Cortex of kidney (tissue), 1 donor: ENCODE measurements around the gene EGFR.

Source experiments
- DNase-seq: peaks from one replicate; lab custom pipeline; 2025; lab: John Stamatoyannopoulos, UW

Gene EGFR

GRCh38 chr7:55249332-55249731, 230.5 kb downstream of the EGFR start:
- DNase-seq, result no peak

GRCh38 chr7:55250313-55250712, 231.5 kb downstream of the EGFR start:
- no peak for DNase-seq

- no peak for DNase-seq
Measured at GRCh38 chr7:55251313-55251712, 232.5 kb downstream of the EGFR start.

GRCh38 chr7:55251911-55252310, 233.1 kb downstream of the EGFR start:
- DNase-seq, result no peak

- no peak for DNase-seq
Measured at GRCh38 chr7:55252386-55252785, 233.6 kb downstream of the EGFR start.

GRCh38 chr7:55253188-55253587, 234.4 kb downstream of the EGFR start:
- no peak for DNase-seq

- DNase-seq, result no peak
Measured at GRCh38 chr7:55254242-55254595, 235.4 kb downstream of the EGFR start.

GRCh38 chr7:55254596-55255495, 236.0 kb downstream of the EGFR start:
- DNase-seq, result peak; percentile 27

- DNase-seq, result no peak
Measured at GRCh38 chr7:55255496-55256445, 237.0 kb downstream of the EGFR start.

- no peak for DNase-seq
Measured at GRCh38 chr7:55258631-55259030, 239.8 kb downstream of the EGFR start.

- no peak for DNase-seq
Measured at GRCh38 chr7:55260171-55260570, 241.4 kb downstream of the EGFR start.

- DNase-seq, result no peak
Measured at GRCh38 chr7:55260676-55261385, 242.0 kb downstream of the EGFR start.
